NOMO-1 treated with DMSO at 0.1 percent for 48 hours (cell line): ENCODE measurements around the gene FAM174C.
A peak's percentile ranks its signal among the peaks of the same experiment; 100 is the strongest.

Source experiments
- DNase-seq: peaks from one replicate; lab custom pipeline; 2025; ENCODE audit not compliant: unreplicated experiment; lab: John Stamatoyannopoulos, UW

Gene FAM174C

DNA sequence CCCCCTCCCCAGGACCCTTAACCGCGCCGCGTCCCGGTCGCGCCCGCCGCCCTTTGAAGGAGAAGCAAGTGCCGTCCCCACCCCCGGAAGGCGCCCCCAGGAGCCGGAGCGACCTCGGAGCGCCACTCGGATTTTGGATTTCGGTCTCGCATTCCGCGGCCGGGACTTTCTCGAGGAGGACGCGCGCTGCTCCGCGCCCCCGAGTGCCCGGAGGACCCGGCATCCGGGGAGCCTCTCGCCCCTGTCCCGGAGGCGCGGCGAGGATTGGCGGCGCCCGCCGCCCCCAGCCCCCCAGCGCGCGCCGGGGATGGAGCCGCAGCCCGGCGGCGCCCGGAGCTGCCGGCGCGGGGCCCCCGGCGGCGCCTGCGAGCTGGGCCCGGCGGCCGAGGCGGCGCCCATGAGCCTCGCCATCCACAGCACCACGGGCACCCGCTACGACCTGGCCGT is 25.3 kb upstream of the FAM174C start:
- DNase-seq = no peak

DNA sequence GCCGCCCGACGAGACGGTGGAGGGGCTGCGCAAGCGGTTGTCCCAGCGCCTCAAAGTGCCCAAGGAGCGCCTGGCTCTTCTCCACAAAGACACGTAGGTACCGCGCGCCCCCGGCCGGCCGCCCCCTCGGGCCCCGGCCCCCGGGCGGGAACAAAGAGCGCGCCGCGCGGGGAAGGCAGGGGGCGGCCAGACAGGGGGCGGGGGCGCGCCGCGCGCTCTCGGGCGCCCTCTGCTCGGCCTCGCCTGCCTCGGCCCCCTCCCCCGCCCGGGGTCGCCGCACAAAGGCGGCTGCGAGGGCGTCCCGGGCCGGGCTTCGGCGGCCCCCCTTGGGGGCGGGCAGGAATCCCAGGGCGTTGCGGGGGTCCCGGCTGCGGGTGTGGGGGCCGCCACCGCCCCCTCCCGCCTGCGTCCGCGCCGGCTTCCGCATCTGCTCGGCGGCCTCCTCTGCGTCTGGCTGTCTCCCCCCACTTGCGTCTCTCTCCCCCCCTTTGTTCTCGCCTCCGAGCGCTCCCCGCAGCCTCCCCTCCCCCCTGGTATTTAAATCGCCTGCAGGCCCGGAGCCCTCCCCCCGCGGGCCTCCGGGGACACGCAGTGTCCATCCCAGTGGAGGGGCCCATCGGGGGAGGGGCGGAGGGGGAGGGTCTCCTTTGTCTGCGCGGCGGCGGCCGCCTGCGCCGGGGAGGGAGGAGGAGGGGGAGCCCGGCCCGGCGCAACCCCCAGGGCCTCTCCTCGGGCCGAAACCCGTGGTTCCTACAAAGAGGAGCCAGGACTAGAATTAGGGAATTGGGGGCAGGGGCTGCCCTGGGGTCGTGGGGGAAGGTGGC is 24.7 kb upstream of the FAM174C start:
- peak; percentile 59 for DNase-seq

DNA sequence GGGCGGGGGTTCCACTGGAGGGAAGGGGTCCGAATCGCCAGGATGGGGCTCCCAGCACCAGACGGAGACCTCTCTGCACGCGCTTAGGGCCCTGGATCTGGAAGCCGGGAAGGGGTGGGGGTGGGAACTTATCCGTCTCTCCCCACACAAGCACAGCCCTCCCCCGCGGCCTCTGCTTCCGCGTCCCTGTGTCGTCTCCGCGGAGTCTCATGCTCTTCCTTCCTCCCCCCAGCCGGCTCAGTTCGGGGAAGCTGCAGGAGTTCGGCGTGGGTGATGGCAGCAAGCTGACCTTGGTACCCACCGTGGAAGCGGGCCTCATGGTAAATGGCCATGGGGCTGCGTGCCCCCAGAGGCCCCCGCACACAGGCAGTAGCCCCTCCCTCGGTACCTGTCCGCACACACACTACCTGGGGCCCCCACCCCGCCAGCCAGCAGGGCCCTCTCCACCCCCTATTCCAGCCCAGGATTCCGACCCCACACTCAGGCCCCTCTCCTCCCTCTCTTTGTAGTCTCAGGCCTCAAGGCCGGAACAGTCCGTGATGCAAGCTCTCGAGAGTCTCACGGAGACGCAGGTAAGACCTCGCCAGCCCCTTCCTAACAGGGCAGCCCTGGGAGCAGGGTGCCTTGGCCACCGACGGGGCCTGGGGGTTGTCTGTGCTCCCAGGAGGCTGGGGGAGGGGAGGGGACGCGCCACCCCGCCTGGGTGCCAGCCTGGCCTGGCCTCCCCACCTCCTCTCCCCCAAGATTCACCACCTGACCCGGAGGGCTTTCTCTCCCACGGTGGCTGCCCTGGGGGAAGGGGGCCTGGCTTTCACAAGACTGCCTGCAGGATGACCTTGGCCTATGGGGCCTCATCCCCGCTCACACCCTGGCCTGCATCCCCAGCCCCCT is 23.8 kb upstream of the FAM174C start:
- peak; percentile 72 for DNase-seq

DNA sequence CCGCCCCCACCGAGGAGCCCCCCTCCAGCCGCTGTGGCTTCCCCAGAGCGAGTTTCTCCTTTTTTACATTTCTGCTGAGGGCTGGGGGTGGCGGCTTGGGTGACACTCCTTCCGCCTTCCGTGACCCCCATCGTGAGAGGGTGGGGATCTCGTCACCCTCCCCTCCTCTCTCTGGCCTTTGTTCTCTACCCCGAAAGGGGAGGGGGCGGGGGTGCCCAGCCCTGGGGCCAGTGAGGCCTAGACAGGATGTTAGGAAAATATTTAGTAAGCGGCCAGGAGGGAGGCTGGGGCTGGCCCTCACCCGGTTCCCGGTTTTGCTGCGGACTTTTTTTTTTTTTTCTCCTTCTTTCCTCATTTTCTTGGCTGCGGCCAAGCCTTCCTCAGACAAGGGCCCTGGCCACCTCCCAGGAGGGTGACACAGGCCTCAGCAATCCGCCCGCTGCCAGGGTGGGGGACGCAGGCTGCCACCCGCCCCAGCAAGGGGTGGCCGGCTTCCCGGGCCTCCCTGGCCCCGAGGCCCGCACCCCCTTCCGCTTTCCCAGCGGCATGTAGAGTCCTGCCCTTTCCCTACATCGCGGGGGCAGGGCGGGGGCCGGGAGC is 23.0 kb upstream of the FAM174C start:
- DNase-seq = peak; percentile 91

DNA sequence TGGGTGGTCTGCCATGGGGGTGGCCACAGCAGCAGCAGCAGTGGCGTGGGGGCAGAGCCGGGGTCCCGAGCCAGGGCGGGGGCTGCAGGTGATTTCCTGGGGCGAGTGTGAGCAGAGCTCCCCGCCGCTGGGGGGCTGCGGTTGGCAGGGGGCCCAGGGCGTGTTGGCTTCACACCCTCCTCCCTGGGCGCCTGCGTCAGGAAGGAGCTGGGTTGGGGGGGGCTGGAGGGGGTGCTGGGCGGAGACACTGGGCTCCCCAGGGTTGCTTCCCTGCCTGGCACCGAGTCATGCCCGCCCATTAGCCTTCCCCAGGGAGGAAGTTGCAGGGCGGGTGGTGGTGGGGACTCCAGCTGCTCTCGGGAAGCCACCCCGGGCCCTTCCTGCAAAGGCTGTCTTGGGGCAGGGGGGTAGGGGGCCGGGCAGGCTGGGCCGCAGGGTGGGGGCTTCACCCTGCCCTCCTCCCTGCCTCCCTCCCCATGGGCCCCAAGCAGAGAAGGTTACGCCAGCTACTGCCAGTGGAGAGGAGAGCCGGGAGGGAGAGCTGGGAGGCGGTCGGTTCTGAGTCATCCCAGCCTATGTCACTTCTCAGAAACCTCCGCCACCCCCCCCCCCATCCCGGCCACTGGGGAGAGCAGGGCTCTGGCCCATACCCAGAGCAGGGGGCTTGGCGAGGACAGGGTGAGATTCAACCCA is 22.4 kb upstream of the FAM174C start:
- peak; percentile 96 for DNase-seq

DNA sequence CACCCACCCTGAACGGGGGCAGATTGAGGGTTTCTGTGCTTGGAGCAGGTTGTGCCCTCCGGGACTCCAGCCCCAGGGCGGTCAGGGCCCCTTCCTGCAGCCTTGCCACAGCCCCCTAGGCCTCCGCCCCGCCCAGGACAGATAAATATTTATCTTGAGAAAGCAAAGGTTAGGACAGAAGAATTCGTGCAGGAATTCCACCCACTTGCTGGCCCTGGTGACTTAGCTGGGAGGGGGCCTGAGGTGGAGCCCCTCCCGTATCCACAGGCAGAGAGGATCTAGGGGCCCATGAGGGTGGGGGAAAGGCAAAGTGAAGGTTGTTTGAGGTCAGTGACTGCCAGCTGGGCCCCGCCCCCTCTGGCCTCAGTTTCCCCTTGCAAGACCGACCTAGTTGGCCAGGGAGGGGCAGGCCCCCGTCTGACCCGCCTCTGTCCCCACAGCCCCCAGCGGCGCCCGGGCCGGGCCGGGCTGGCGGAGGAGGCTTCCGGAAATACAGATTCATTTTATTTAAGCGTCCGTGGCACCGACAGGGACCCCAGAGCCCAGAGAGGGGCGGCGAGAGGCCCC is 21.7 kb upstream of the FAM174C start:
- no peak for DNase-seq

DNA sequence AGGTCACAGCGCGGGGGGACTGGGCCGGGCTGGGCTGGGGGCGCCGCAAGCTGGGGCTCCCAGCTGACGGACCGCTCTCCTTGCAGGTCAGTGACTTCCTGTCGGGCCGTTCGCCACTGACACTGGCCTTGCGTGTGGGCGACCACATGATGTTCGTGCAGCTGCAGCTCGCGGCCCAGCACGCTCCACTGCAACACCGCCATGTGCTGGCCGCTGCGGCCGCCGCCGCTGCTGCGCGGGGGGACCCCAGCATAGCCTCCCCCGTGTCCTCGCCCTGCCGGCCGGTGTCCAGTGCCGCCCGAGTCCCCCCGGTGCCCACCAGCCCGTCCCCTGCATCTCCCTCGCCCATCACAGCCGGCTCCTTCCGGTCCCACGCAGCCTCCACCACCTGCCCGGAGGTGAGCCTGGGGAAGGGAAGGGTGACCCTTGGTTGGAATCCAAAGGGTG is 21.2 kb upstream of the FAM174C start:
- DNase-seq = no peak

DNA sequence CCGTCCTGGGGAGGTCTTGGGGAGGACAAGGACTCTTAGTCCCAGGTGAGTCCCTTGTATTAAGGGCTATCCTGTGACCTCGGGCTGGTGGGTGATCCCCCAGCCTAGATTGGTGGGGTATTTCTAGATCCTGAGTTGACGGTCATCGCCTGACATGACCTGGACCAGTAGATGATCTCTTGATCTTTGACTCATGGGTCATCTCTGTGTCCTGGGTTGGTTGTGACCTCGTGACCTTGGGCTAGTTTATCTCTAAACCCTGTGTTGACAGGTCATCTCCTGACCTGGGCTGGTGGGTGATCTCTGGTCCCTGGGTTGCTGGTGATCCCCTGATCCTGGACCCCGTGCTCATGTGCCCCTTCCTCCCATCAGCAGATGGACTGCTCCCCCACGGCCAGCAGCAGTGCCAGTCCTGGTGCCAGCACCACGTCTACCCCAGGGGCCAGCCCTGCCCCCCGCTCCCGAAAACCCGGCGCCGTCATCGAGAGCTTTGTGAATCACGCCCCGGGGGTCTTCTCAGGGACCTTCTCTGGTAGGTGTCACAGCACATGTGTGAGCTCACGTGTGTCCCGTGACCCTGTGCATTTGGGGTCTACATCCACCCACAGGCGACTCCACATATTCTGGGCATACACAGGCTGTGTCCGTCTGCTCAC is 20.7 kb upstream of the FAM174C start:
- no peak for DNase-seq

DNA sequence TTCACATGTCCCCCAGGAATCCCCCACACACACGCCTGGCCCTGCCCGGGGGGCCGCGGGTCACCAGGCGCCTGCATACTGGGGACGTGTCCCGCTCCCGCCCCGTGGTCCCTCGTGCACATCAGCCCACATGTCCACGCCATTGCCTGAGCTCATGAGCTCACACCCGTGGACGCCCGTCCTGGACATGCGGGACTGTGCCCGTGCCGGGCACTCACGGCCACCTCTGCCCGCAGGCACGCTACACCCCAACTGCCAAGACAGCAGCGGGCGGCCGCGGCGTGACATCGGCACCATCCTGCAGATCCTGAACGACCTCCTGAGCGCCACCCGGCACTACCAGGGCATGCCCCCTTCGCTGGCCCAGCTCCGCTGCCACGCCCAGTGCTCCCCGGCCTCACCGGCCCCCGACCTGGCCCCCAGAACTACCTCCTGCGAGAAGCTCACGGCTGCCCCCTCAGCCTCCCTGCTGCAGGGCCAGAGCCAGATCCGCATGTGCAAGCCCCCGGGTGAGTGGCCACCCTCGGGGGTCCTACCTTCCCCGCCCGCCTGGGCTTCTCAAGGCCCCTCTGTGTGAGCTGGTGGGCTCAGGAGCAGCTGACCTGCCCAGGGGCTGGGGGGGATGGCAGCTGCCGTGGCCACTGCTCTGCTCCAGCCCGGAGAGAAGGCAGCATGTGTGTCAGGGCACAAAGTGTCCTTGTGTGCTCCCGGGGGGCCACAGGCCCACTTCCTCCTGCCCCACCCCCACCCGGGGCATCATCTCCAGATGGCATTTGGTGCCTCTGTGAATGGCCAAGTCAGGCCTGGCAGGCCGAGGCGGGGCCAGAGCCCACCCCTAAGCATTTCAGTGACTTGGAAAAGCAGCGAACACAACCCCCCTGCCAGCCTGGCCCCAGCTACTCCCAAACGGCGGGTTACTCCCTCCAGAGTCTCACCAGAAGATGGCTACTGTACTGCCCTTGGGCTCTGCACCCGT is 19.9 kb upstream of the FAM174C start:
- no peak for DNase-seq

DNA sequence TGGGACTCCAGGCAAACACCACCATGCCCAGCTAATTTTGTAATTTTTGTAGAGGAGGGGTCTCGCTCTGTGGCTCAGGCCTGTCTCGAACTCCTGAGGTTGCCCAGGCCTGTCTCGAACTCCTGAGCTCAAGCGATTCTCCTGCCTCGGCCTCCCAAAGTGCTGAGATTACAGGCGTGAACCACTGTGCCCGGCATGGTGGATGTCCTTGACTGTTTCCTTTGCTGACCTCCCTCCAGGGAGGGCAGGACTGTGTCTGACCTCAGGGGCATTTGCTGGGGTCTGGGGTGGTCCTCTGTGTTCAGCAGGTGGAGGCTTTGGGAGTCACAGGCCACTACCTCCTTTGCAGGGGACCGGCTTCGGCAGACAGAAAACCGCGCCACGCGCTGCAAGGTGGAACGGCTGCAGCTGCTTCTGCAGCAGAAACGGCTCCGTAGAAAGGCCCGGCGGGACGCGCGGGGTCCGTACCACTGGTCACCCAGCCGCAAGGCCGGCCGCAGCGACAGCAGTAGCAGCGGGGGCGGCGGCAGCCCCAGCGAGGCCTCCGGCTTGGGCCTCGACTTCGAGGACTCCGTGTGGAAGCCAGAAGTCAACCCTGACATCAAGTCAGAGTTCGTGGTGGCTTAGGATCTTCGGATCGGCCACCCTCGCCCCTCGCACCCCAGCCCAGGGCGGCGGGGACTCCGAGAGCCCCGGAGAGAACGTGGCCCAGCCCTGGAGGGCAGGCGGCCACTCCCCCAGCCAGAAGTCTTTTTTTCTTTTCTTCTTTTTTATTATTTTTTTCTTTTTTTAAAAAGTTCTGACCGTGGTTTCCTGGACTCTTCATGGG is 18.5 kb upstream of the FAM174C start:
- no peak for DNase-seq

DNA sequence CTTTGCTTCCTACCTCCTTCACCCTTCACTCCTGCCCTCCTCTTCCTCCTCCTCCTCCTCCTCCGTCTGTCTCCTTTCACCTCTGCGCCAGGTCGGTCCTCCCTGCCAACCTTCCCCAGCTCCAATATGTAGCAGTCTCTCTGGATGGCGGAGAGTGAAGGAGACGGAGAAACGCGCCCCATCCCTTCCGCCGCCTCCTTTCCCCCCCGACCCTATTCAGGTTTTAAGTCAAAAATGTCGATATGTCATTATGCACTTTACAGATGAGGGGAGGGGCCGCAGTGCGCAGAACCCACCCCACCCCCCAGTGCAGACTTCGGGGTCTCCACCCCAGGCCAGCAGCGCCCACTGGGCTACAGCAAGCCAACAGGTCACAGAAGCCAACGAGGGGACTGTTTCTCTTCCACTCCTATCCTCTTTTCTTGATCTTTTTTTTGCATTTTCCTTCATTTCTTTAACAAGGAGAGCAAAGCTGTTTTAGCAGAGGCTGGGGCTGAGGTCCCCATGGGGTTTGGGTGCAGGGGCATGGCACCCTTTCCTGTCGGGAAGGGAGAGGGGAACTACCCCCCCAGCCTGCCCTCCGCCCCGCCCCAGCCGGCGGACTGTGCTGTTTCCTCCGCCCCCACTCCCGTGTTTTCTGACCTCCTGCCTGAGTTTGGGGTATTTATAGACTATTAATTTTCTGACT is 17.7 kb upstream of the FAM174C start:
- DNase-seq = no peak

DNA sequence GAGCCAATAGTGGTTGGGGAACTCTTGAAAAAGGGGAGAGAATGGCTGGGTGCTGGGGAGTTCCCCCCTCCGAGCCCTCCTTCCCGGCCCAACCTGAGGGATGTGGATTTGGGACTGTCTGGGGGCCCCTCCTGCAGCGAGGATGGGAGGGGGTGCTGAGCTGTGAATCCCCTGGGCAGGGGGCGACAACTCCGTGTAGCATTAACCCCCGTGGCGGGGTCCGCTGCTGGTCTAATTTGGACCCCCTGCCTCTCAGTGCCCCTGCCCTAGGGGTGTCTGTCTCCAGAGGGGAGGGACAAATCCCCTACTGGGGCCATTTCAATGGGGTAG is 17.2 kb upstream of the FAM174C start:
- DNase-seq = no peak

DNA sequence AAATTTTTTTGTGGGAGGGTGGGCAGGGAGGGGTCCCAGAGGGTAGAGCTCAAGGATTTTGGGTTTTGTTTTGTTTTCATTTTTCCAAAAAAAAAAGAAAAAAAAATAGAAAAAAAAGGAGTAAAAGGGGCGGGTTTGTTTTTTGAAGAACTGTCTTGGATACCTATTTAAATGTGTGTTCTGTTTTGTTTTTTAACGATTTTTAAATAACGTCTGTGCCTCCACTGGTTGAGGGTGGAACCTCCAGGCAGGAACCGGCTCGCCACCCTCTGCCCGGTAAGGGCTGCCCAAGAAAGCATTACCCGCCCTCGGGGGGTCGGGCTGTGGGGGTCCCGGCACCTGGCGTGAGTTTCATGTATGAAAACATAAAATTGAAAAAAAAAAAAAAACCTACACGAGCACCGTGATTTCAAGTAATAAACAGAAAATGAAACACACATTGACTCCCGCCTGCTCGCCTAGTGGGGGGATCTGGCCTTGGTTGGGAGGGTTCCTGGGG is 16.6 kb upstream of the FAM174C start:
- DNase-seq = peak; percentile 51

DNA sequence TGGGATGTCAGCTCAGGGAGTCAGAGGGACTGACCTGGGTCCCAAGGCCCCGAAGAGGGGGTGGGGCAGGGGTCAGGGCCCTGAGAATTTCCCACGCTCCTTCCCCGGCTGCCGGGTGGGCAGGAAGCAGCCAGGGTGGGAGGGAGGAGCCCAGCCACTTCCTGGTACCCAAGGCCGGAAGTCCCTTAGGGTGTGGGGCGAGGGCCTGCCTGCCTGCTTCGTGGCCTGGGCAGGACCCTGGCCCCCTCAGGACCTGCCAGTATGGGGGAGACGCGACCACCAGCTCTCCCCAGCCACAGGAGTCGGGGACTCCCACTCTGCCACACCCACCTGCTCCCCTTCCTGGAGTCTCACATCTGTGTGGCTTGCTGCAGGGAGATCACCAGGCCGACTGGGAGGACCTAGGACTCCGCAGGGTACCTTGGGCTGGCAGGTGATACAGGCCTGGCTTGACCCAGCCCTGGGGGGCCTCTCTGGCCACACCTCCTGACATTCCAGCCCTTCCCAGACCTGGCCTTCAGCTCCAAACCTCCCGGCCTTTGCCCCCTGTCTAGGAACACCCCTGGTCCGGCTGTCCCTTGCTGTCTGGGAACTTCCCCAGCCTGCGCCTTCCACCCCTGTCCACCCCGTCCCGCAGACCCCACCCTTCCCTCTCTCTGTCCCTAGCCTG is 16.0 kb upstream of the FAM174C start:
- DNase-seq = peak; percentile 51

DNA sequence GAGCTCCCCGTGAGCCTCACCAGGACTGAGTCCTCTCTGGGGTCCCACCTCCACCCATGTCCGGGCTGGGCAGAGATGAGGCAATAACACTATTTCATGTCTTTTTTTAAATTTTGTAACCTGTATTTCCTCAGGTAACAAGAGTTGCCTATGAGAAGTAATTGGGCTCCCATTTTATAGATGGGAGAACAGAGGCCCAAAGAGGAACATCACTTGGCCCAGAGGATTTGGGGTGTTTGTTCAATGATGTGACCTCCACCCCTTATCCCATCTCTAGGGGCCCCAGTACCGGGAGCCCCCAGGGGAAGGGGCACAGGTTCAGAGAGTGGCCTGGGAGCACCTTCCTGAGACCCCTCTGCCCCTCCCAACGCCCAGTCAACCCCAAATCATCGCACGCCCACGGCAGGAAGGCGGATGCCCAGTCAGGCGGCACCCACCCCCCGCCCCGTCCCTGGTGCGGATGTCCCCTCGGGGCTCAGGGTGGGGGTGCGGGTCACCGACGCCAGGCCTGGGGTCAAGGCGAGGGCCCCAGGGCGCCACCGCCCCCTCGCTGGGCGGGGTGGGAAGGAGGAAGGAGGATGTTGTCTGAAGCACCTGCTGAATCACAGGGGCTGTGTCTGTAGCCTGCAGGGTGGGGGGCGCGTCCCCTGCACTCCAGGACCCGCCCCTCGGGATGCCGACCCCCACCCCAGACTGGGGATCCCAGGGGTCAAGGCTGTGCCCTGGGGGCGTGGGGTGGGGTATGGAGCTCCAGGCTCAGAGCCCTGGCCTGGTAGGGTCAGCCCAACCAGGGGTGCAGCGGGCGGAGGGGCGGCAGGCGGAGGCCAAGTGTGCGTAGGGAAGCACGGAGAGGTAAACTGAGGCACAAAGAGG is 15.2 kb upstream of the FAM174C start:
- no peak for DNase-seq
